Jurkat, Clone E6-1 (cell line): Measurements from ENCODE around the gene ACAP1. TPM values are rescaled to one million over a fixed set of nuclear protein-coding genes. Genes with fewer than 3 reads are reported as not detected.
A peak's percentile ranks its signal among the peaks of the same experiment; 100 is the strongest.

ENCODE experiments used
- DNase-seq: peaks from one replicate; pipeline ENCODE4 v3.0.0-alpha.2; 2011; ENCODE audit warnings: low read depth, low spot score
- H3K4me3 ChIP-seq: 2 replicates; pipeline ENCODE4 v1.5.1; 2011; ENCODE audit warnings: mild to moderate bottlenecking, low read length, control low read depth, moderate library complexity
- polyA plus RNA-seq: library from polyadenylated mRNA; unstranded; fragments of >200 nt; gene quantifications from one replicate; pipeline ENCODE4 v1.2.1, GENCODE V29; 2012; ENCODE audit warnings: missing spikeins; ENCODE audit not compliant: insufficient read length, insufficient read depth

The ACAP1 gene
- polyA plus RNA-seq = 226 TPM

GRCh38 chr17:7336240-7337175 is at the start of gene ACAP1:
Gene ACAP1, plus strand, starts transcription at chr17:7336529. Its CDS starts 206 bp downstream, at chr17:7336735.
- H3K4me3 ChIP-seq = peak within 1 kb of the TSS; percentile 78
- DNase-seq = peak; percentile 90

GRCh38 chr17:7289256-7290032 is 46.9 kb upstream of the ACAP1 start:
- no peak for DNase-seq
- no peak overlapping the region for H3K4me3 ChIP-seq

DNA sequence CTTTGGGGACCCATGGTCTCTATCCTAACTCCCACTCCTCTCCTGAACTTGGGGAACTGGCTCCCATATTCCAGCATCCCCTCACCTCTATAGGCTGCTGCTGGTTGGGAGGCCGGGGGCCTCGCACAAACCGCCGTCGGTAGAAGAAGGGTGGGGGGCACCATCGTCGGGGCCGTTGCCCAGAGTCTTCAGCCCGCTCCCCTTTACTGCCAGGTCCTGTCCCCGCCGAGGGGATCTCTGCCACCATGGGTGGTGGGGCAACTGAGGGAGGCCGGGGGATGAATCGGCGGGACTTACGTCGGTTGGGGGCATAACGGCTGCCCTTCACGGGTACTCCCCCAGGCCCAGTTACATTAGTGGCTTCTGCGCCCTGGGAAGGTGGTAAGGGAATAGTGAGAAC is 46.2 kb upstream of the ACAP1 start:
- H3K4me3 ChIP-seq = no peak overlapping the region
- DNase-seq = no peak

DNA sequence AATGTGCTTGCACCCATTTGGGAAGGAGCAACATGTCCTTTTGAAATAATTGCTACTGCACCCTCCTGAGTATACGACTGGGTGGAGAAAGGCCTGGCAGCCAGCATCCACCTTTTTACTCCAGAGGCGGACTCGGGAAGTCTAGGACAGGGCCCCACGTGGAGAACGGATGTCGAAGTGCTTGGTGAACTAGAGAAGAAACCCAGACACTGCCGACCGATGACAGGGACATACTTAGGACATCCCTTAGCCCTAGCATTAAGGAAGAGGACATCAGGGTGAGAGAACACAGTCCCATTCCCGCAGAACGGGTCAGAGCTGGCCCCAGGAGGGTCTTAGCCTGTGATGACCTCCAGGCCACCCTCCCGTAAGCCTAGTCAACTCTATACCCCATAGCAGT is 45.6 kb upstream of the ACAP1 start:
- no peak overlapping the region for H3K4me3 ChIP-seq
- DNase-seq = no peak

GRCh38 chr17:7292194-7292593 is 44.1 kb upstream of the ACAP1 start:
- H3K4me3 ChIP-seq = no peak overlapping the region
- no peak for DNase-seq

DNA sequence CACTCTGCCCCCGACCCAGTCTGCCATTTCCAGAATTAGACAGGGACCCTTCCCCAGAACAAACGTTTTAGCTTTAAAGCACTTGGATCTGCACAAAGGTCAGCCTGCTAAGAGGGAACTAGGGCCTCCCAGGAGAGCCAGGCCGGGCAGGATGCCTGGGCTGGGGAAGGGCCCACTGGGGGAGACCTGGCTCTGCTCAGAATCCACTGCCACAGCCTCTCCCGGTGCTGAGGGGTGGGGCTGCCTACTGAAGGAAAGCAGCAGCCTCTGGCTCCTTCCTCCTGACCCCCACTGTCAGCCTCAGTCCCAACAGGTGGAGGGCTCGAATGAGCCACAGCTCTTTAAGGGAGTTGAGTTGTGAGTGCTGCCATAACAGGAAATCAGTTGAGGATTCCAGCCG is 43.6 kb upstream of the ACAP1 start:
- DNase-seq = no peak
- no peak overlapping the region for H3K4me3 ChIP-seq

GRCh38 chr17:7293159-7293558 is 43.2 kb upstream of the ACAP1 start:
- no peak for DNase-seq
- no peak overlapping the region for H3K4me3 ChIP-seq

GRCh38 chr17:7293816-7294613 is 42.3 kb upstream of the ACAP1 start:
- peak overlapping the region; percentile 21 for H3K4me3 ChIP-seq
- no peak for DNase-seq

DNA sequence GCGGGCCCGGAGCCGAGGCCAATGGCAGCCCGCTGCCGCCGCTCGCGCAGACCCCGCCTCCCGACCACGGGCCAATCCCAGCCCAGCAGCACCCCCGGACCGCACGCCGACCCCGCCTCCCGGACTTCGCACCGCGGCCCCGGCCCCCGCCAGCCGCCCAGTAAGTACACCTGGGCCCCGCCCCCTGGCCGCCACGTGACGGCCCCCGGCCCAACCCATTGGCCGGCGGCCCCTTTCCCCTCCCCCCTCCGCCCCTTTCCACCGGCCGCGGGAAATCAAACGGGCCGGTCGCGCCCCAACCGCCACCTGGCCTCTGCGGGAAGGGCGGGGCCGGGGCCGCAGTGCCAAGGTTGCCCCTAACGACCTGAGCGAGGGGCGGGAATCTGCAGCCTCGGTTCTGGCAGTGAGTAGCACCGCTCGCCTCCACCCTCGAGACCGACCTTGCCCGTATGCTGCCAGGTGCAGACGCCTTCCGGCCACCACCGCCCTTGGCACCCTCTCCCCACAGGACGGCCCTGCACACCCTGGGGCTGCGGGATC is 41.6 kb upstream of the ACAP1 start, which contains the start of gene YBX2:
Gene YBX2, minus strand, starts transcription at position 26 of the 540 bp plus-strand sequence. CDS start 139 bp downstream, outside the sequence.
- peak within 1 kb of the TSS; percentile 56 for H3K4me3 ChIP-seq
- peak; percentile 76 for DNase-seq

- peak overlapping the region; percentile 56 for H3K4me3 ChIP-seq
- no peak for DNase-seq
Observed at GRCh38 chr17:7295230-7296180, 40.8 kb upstream of the ACAP1 start.

DNA sequence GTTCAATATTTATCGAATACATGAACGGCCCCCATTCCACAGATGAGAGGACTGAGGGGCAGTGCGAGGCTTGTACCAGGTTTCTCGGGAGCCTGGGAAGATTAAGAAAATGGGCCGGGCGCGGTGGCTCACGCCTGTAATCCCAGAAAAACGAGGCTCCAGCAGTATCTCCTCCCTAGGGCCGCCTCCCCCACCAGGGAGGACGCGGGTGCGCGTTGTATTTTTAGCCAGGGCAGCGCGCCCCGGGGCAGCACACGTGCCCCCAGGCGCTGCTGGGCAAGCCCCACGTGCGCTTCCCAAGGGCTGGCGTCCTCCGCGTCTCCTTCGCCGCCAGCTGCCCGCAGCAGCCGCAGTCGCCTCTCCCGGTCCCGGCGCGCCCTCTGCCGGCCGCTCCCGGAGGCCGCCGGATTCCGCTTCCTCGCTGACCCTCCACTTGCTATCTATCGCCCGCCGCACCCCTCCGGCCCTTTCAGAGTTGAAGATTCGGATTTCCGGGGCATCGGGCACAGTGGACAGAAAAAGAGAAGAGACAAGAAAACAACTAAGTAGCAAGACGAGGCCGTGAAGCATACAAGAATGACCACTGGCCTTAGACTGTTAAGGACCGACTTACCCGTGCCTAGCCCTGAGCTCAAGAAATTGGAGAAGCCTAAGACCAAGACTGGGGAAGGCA is 40.0 kb upstream of the ACAP1 start:
- no peak for DNase-seq
- H3K4me3 ChIP-seq = peak overlapping the region; percentile 3; the same call in 1 of the 2 replicates

- H3K4me3 ChIP-seq = no peak overlapping the region
- no peak for DNase-seq
Observed at GRCh38 chr17:7304179-7304578, 32.1 kb upstream of the ACAP1 start.

DNA sequence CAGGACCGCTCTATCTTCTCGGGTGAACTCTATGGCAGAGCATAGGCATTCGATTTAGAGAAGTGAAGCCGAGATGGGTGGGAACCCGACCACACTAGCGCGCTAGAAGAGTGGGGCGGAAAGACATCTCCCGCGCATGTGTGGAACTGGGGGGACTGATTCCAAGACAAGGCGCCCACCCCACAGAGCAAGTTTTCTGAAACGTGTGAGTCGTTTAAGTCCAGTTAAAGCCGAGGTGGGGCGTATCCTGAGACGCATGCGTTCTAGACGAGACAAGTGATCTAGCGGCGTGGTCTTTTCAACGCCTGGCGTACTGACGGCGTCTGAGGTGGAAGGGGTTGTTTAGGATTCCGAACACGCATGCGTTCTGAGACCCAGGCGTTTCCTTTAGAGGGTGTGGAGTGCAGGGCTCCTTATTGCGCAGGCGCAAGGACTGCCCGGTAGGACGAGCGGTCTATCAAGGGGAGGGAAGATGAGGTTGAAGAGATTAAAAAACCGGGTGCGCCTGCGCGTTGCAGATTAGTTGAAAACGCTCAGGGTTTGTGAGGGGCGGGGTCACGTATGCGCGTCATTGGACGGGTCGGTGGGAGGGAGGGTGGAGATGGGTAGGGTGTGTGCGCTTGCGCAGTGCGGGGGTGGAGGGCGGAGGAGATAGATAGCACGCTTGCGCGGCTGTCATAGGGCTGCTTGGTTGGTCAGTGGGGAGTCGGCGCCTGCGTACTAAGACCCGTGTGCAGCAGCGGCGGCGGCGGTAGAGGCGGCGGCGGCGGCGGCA is 29.2 kb upstream of the ACAP1 start, which contains the start of gene EIF5A:
Gene EIF5A, plus strand, starts transcription at position 718 of the 775 bp plus-strand sequence. CDS start 2,008 bp downstream, outside the sequence.
- peak within 1 kb of the TSS; percentile 81 for H3K4me3 ChIP-seq
- peak; percentile 100 for DNase-seq

DNA sequence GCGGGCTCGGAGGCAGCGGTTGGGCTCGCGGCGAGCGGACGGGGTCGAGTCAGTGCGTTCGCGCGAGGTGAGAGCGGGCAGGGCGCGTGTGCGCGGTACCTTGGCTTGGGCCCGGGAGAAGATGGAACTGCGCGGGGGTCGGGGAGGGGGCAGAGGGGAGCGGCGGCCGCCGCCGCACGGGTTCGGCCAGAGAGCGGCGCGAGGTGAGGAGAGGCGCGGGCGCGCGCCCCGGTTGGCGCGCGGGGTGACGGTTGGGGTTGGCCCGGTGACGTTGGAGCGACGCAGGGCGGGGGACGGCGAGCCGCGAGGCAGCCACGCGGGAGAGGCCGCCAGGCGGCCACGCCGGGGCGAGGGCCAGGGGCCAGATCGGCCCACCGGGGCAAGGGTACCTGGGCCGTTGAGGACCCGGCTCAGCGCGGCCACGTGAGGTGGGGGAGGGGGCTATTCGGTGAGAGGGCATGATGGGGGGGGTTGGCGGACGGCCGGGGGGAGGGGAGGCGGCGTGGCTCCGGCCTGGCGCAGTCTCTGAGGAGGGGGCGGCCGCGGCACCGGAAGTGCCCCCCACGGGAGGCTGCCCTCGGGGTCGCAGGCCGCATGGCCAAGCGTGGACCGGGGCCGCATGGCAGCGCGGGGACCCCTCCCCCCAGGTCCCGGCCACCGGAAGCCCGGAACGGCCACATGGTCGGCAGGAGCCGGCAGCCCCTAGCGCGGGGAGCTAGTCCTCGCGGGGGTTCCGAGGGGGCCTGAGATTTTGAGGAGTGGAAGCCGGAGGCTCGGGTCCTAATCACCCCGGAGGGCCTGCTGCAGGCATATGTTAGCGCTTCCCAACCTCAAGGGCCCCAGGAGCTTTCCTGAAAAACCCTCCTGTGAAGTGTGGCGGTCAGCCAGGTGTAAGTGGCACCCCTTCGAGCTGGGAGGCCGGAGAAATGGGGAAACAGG is 28.4 kb upstream of the ACAP1 start:
- H3K4me3 ChIP-seq = peak overlapping the region; percentile 81
- no peak for DNase-seq
